ENCODE data around the gene QSOX2.

QSOX2 gene

GRCh38 chr9:136202454-136203407 lies 42.9 kb downstream of the QSOX2 start:
- DNase-seq (ENCODE audit: extremely low read depth, insufficient read length), result no peak
- Histone ChIP-seq H3K27me3 (replicated peaks; ENCODE audit: control insufficient read depth, insufficient read depth, low read length) (peaks cover 2% of the 10 kb centered on the region; the same call in 1 of the 2 replicates), H3K4me3 (replicated peaks; ENCODE audit: low read depth, low read length) (no peak overlapping the region), H3K36me3 (ENCODE audit: control insufficient read depth, insufficient read depth, low read length) (no peaks in the 10 kb centered on the region)
- TF ChIP-seq CTCF (IDR thresholded peaks at IDR 0.05; ENCODE audit: insufficient read depth, low read length, poor library complexity, severe bottlenecking), result no peak

GRCh38 chr9:136201609-136202453 lies 43.8 kb downstream of the QSOX2 start:
- DNase-seq (ENCODE audit: extremely low read depth, insufficient read length), result no peak
- no peak for TF ChIP-seq CTCF (IDR thresholded peaks at IDR 0.05; ENCODE audit: insufficient read depth, low read length, poor library complexity, severe bottlenecking)
- no peaks in the 10 kb centered on the region for H3K36me3 ChIP-seq (ENCODE audit: control insufficient read depth, insufficient read depth, low read length)
- H3K27me3 ChIP-seq (replicated peaks; ENCODE audit: control insufficient read depth, insufficient read depth, low read length), result peaks cover 2% of the 10 kb centered on the region; the same call in 1 of the 2 replicates
- no peak overlapping the region for H3K4me3 ChIP-seq (replicated peaks; ENCODE audit: low read depth, low read length)

GRCh38 chr9:136201174-136201573 lies 44.4 kb downstream of the QSOX2 start:
- TF ChIP-seq CTCF (IDR thresholded peaks at IDR 0.05; ENCODE audit: insufficient read depth, low read length, poor library complexity, severe bottlenecking), result no peak
- Histone ChIP-seq H3K27me3 (replicated peaks; ENCODE audit: control insufficient read depth, insufficient read depth, low read length) (peaks cover 2% of the 10 kb centered on the region; the same call in 1 of the 2 replicates), H3K36me3 (ENCODE audit: control insufficient read depth, insufficient read depth, low read length) (no peaks in the 10 kb centered on the region), H3K4me3 (replicated peaks; ENCODE audit: low read depth, low read length) (no peak overlapping the region)
- no peak for DNase-seq (ENCODE audit: extremely low read depth, insufficient read length)

- Histone ChIP-seq H3K36me3 (ENCODE audit: control insufficient read depth, insufficient read depth, low read length) (no peaks in the 10 kb centered on the region), H3K27me3 (replicated peaks; ENCODE audit: control insufficient read depth, insufficient read depth, low read length) (peaks cover 2% of the 10 kb centered on the region; the same call in 1 of the 2 replicates), H3K4me3 (replicated peaks; ENCODE audit: low read depth, low read length) (no peak overlapping the region)
- no peak for DNase-seq (ENCODE audit: extremely low read depth, insufficient read length)
- no peak for TF ChIP-seq CTCF (IDR thresholded peaks at IDR 0.05; ENCODE audit: insufficient read depth, low read length, poor library complexity, severe bottlenecking)
These were observed 45.2 kb downstream of the QSOX2 start for GRCh38 chr9:136200424-136200823.

- Histone ChIP-seq H3K27me3 (replicated peaks; ENCODE audit: control insufficient read depth, insufficient read depth, low read length) (peaks cover under 1% of the 10 kb centered on the region; the same call in 1 of the 2 replicates), H3K36me3 (ENCODE audit: control insufficient read depth, insufficient read depth, low read length) (no peaks in the 10 kb centered on the region), H3K4me3 (replicated peaks; ENCODE audit: low read depth, low read length) (no peak overlapping the region)
- no peak for DNase-seq (ENCODE audit: extremely low read depth, insufficient read length)
- TF ChIP-seq CTCF (IDR thresholded peaks at IDR 0.05; ENCODE audit: insufficient read depth, low read length, poor library complexity, severe bottlenecking), result no peak
These were observed 46.0 kb downstream of the QSOX2 start for GRCh38 chr9:136199391-136200288.
